Measurements from ENCODE around the gene GRHPR. TPM values are rescaled to one million over a fixed set of nuclear protein-coding genes. Genes with fewer than 3 reads are reported as not detected.

GRHPR gene
- total RNA-seq, 2 experiments from 2014 or later = 62.8 to 64.6 TPM

- ATAC-seq = peak; percentile 56
- peaks cover 12% of the 10 kb centered on the region for H3K27me3 Mint-ChIP-seq
- no peaks in the 10 kb centered on the region for H3K36me3 Mint-ChIP-seq (ENCODE audit: low read depth)
- ChIA-PET POLR2A (no interaction called here), CTCF (interaction anchor here (0.6 kb wide), 1 partner anchor 371 kb away, joined by 3 read pairs; no protein-coding TSS in a partner anchor)
- peak; percentile 16 for DNase-seq
- no peak overlapping the region for H3K4me3 Mint-ChIP-seq
- H3K27ac Mint-ChIP-seq = no peak overlapping the region
- no peaks in the 10 kb centered on the region for H3K9me3 Mint-ChIP-seq
- intact Hi-C loops (cut with micrococcal nuclease) = no loop called here
- H3K4me1 Mint-ChIP-seq (ENCODE audit: low read depth) = no peaks in the 10 kb centered on the region
- TF ChIP-seq, protein P1, sequence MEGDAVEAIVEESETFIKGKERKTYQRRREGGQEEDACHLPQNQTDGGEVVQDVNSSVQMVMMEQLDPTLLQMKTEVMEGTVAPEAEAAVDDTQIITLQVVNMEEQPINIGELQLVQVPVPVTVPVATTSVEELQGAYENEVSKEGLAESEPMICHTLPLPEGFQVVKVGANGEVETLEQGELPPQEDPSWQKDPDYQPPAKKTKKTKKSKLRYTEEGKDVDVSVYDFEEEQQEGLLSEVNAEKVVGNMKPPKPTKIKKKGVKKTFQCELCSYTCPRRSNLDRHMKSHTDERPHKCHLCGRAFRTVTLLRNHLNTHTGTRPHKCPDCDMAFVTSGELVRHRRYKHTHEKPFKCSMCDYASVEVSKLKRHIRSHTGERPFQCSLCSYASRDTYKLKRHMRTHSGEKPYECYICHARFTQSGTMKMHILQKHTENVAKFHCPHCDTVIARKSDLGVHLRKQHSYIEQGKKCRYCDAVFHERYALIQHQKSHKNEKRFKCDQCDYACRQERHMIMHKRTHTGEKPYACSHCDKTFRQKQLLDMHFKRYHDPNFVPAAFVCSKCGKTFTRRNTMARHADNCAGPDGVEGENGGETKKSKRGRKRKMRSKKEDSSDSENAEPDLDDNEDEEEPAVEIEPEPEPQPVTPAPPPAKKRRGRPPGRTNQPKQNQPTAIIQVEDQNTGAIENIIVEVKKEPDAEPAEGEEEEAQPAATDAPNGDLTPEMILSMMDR (IDR thresholded peaks at IDR 0.05) = no peak
Measured at GRCh38 chr9:37377688-37378612, 44.5 kb upstream of the GRHPR start.

DNA sequence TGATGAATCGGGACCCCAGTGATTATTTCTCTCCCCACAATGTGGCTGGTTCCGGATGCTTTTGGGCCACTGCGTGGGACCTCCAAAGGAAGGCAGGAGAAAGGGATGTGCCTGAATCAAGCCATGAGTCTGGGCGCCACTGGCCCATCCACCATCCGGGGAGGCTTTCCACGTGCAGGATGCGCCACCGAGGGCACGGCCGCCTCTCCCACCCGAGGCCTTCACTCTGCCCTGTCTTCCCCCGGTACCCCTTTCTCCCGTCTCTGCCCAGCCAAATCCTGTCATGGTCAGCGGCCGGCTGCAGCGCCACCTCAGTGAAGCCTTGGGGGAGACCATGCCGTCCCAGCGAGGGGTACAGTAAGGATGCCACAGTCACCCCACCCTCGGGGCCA is 43.9 kb upstream of the GRHPR start:
- Mint-ChIP-seq H3K27me3 (peaks cover 12% of the 10 kb centered on the region), H3K4me3 (no peak overlapping the region), H3K36me3 (ENCODE audit: low read depth) (no peaks in the 10 kb centered on the region), H3K9me3 (no peaks in the 10 kb centered on the region), H3K4me1 (ENCODE audit: low read depth) (no peaks in the 10 kb centered on the region), H3K27ac (no peak overlapping the region)
- DNase-seq (no peak), ATAC-seq (no peak)
- intact Hi-C loops (cut with micrococcal nuclease) = no loop called here
- ChIA-PET CTCF (no interaction called here), POLR2A (no interaction called here)
- TF ChIP-seq, protein P1 (IDR thresholded peaks at IDR 0.05) = no peak

DNA sequence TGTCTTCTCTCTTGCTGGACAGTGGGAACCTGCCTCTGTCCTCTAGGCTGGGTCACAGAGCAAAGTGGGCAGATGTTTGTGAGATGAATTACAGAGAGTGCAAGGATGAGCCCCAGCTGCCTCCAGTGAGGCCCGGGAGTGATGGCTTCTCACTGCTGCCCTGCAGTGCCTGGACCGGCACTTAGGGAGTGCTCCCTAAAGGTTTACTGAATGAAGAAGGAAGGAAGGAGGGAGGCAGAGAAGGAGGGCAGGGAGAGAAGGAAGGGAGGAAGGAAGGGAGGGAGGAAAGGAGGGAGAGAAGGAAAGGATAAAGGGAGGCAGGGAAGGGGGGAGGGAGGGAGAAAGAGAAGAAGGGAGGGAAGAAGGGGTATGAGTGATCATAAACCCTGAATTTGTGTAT is 42.7 kb upstream of the GRHPR start:
- DNase-seq = no peak
- H3K27me3 Mint-ChIP-seq = peaks cover 10% of the 10 kb centered on the region
- no peak overlapping the region for H3K4me3 Mint-ChIP-seq
- no peaks in the 10 kb centered on the region for H3K9me3 Mint-ChIP-seq
- intact Hi-C loops (cut with micrococcal nuclease) = no loop called here
- no peaks in the 10 kb centered on the region for H3K4me1 Mint-ChIP-seq (ENCODE audit: low read depth)
- ChIA-PET CTCF (no interaction called here), POLR2A (no interaction called here)
- H3K27ac Mint-ChIP-seq = no peak overlapping the region
- no peak for ATAC-seq
- TF ChIP-seq, protein P1 (IDR thresholded peaks at IDR 0.05) = no peak
- no peaks in the 10 kb centered on the region for H3K36me3 Mint-ChIP-seq (ENCODE audit: low read depth)

- intact Hi-C loops (cut with micrococcal nuclease) = no loop called here
- no peak overlapping the region for H3K27ac Mint-ChIP-seq
- POLR2A ChIA-PET = no interaction called here
- H3K27me3 Mint-ChIP-seq = peaks cover 7% of the 10 kb centered on the region
- DNase-seq (no peak), ATAC-seq (no peak)
- H3K4me3 Mint-ChIP-seq = no peak overlapping the region
- H3K4me1 Mint-ChIP-seq (ENCODE audit: low read depth) = no peaks in the 10 kb centered on the region
- TF ChIP-seq, protein P1 (IDR thresholded peaks at IDR 0.05) = no peak
- CTCF ChIA-PET = no interaction called here
- no peaks in the 10 kb centered on the region for H3K36me3 Mint-ChIP-seq (ENCODE audit: low read depth)
- no peaks in the 10 kb centered on the region for H3K9me3 Mint-ChIP-seq
Measured at GRCh38 chr9:37380570-37380969, 41.9 kb upstream of the GRHPR start.

- POLR2A ChIA-PET = no interaction called here
- no peaks in the 10 kb centered on the region for H3K4me1 Mint-ChIP-seq (ENCODE audit: low read depth)
Measured at GRCh38 chr9:37381094-37381741, 41.3 kb upstream of the GRHPR start.

More at GRCh38 chr9:37381094-37381741, 41.3 kb upstream of the GRHPR start:
- TF ChIP-seq, protein P1 (IDR thresholded peaks at IDR 0.05) = no peak
- no peaks in the 10 kb centered on the region for H3K9me3 Mint-ChIP-seq
- ATAC-seq (no peak), DNase-seq (no peak)
- no peak overlapping the region for H3K4me3 Mint-ChIP-seq
- intact Hi-C loops (cut with micrococcal nuclease) = no loop called here
- H3K27ac Mint-ChIP-seq = no peak overlapping the region
- no peaks in the 10 kb centered on the region for H3K36me3 Mint-ChIP-seq (ENCODE audit: low read depth)
- CTCF ChIA-PET = interaction anchor here (1.0 kb wide), 1 partner anchor 23 kb away, joined by 3 read pairs; no protein-coding TSS in a partner anchor
- peaks cover 5% of the 10 kb centered on the region for H3K27me3 Mint-ChIP-seq
